Stimulated activated CD4-positive, alpha-beta T cell treated with anti-CD3 and anti-CD28 coated beads, Interleukin-4, amount 100 ng/mL, for 48 hours (primary cell): ENCODE data around the gene SEMA4B.
"Not testable (repeated sequence)": the region's sequence is repeated elsewhere in the genome, so short reads cannot be mapped to it uniquely, and the experiment has no call there.

Source experiments
- DNase-seq, 2 donors: peaks; one replicate each; pipeline ENCODE4 v3.0.0-alpha.2; 2020; ENCODE audit warnings: low read depth in 2 of 2

Gene SEMA4B, protein sequence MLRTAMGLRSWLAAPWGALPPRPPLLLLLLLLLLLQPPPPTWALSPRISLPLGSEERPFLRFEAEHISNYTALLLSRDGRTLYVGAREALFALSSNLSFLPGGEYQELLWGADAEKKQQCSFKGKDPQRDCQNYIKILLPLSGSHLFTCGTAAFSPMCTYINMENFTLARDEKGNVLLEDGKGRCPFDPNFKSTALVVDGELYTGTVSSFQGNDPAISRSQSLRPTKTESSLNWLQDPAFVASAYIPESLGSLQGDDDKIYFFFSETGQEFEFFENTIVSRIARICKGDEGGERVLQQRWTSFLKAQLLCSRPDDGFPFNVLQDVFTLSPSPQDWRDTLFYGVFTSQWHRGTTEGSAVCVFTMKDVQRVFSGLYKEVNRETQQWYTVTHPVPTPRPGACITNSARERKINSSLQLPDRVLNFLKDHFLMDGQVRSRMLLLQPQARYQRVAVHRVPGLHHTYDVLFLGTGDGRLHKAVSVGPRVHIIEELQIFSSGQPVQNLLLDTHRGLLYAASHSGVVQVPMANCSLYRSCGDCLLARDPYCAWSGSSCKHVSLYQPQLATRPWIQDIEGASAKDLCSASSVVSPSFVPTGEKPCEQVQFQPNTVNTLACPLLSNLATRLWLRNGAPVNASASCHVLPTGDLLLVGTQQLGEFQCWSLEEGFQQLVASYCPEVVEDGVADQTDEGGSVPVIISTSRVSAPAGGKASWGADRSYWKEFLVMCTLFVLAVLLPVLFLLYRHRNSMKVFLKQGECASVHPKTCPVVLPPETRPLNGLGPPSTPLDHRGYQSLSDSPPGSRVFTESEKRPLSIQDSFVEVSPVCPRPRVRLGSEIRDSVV

DNA sequence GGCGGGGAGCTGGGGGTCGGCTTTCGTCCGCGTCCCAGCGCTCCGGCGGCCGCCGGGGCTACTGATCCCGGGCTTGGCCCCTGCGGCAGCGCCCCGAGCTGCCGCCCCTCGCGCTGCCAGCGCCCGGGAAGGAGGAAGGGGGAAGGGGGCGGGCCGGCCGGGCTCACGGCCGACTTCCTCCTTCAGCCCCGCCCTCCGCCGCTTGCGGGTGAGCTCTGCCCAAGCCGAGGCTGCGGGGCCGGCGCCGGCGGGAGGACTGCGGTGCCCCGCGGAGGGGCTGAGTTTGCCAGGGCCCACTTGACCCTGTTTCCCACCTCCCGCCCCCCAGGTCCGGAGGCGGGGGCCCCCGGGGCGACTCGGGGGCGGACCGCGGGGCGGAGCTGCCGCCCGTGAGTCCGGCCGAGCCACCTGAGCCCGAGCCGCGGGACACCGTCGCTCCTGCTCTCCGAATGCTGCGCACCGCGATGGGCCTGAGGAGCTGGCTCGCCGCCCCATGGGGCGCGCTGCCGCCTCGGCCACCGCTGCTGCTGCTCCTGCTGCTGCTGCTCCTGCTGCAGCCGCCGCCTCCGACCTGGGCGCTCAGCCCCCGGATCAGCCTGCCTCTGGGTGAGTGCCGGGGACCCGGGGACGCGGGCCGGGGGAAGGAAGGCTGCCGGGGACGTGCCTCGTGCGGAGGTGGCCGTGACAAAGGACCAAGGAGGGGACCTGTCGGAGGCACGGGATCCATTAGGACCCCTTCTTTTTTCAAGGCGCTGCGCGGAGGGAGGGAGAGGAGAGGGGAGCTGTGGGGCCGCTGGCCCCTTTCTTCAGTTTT is at the start of gene SEMA4B:
TSS of gene SEMA4B (plus strand) at position 201 of the 814 bp plus-strand sequence. CDS start at position 450, 249 bp downstream.
- DNase-seq: peak; percentile 57 to 69

DNA sequence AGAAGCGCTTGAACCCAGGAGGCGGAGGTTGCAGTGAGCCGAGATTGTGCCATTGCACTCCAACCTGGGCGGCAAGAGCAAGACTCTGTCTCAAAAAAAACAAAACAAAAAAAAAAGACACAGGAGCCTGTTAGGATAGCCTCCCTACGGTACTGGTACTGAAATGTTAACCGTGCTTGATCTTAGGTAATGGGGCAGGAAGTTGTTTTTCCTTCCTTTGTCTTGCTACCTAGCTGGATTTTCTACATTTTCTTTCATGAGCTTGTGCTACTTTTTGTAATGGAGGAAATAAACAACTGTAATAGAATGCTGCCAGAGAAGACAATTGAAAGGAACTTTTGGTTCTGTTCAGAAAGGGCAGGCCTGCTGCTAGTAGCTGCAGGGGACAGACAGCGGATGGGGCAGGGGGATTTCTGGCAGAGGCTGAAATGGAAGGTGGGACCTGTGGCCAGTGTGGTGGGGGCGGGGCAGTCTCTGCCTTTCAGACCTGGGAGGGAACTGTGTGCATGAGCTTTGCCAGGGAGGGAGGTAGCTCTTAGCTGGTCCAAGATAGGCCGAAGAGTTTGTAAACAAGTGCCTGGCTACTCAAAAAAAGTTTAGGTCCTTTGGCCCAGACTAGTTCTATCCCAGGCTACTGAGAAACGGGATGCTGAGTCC is 49.0 kb upstream of the SEMA4B start:
- no peak for DNase-seq

DNA sequence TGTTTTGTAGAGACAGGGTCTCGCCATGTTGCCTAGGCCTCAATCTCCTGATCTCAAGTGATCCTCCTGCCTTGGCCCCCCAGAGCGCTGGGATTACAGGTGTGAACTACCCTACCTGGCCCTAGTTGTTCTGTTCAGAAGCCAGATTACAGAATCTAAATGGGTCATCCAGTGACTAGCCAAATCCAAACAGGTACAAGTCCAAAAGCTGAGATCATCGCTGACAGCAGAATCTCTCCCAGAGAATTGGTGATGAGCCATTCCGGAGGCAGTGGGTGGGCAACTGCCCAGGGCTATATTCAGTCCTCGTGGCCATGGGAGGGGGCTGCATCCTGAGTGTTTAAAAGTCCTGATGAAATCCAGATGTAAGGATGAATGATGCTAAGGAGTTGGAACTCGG is 47.5 kb upstream of the SEMA4B start:
- DNase-seq: no peak

DNA sequence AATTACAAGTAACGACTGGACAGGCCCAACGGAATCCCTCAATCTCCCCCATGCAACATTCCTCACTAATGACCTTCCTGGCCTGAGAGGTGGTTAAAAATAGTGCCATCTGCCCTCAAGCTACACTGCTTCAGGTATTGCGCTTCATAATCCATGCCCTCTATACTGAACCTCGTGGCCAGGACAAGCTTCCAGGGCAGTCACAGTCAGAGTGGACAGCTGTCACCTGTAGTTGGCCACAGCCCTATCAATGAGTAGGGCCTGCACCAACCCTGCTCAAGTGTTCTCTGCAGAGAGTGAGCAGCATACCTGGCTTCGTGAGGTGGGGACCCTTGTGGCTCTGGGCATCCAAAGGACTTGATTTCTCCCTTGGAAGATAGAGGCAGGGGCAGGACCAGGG is 46.9 kb upstream of the SEMA4B start:
- no peak for DNase-seq

DNA sequence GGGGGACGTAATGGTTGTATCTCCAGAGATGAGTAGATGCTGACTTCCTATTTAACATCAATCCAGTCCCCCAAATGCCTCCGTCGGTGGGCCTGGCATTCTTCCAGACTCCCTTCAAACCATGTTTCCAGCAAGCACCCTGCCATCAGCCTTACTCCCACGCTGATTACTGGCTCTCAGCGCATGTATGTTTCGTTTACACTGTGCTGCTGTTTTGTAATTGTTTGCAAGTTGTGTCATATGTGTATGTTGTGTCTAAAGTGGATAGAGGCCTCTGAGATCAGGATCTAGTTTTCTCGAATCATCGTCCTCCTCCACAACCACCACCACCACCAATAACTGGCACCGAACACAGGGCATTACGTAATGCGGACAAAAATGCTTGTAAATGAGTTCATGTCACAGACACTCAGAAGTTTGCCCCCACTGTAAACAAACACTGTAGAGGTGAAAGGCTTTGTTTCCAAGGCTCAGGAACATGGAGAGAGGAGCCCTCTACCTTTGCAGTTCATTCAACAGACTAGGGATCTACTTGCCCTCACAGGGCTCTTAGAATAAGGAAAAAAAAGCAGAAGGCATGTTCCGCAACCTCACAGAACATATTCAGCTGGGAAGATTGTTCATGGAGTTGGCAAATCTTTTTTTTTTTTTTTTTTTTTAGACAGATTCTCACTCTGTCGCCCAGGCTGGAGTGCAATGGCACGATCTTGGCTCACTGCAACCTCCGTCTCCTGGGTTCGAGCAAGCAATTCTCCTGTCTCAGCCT is 46.1 kb upstream of the SEMA4B start:
- DNase-seq: no peak

DNA sequence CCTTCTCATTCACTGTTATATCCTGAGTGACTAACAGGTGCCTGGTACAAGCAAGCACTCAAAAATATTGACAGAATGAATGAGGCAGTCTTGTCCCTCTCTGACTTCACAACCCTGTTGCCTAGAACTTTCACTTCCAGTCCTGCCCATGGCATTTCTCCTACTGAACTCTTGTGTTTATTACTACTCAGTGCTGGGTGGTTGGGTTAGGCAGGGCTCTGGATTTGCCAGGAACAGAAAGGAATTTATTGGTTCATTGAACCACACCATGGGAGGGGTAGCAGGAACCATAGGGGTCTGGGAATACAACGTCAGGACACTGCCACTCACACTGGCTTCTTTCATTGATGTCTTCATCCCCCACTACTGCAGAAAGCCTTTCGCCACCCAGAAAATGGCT is 41.9 kb upstream of the SEMA4B start:
- no peak for DNase-seq

DNA sequence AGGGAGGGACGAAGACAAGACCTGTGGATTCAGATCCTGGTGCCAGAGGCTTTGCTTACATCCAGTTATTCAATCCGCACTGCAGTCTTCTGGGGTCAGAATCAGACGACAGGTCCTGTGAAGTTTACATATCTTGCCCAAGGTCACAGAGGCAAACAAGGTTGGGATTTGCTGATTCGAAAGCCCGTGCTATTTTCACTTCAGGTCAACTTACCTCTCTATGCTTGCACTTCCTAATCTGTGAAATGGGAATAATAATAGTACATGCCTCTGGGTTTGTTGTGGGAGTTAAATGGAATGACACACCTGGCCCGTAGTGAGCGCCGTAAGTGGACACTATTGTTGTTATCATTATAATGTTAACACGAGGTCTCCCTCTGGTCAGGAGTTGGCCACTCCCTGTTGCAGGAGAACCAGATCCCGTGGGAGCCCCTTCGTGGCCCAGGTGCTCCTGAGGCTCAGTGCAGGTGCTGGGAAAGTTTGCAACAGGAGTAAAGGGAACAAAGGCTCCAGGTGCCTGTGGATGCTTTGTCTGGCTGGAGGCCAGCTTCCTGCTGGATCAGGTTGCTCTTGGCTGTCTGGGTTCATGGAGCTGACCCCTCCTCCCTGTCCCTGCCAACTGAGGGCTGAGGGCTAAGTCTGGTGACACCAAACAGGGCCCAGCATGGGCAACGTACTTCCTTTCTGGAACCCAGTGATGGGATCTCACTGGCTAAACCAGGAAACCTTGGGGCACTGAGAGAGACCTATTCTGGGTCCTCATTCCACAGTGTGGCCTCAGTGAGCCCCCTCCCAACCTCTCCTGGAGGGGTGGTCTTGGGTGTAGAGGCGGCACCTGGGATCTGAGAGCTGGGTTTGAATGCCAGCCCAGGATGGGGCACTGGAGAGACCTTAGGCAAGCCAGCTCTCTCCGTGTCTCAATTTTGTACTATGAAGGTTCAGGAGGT is 40.1 kb upstream of the SEMA4B start:
- DNase-seq: no peak

DNA sequence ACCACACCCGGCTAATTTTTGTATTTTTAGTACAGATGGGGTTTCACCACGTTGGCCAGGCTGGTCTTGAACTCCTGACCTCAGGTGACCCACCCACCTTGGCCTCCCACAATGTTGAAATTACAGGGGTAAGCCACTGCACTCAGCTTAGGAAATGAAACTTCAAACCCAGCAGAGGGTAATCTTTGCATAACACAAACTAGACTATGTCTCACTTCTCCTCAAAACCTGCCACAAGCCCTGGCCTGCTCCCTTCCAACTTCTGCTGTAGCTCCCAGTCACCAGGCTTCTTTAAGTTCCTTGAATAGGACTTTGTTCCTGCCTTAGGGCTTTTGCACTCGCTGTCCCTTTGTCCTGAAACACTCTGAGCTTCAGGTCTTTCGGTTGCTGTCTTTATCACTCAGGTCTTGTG is 39.2 kb upstream of the SEMA4B start:
- no peak for DNase-seq

DNA sequence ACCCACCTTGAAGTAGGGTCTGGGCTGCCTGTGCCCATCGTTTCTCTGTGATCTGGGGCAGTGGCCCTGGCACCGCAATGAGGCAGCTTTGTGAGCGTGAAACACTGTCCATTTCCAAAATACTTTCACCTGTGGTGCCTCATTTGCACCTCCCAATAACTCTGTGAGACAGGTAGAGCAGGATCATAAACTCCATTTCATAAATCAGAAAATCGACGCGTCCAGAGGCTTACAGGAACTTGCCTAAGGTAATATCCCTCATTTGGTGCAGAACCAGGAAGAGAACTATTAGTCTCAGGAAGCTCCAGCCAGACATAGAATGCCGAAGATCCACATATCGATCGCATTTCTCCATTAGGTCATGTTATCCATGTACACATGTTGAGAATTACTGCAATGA is 38.2 kb upstream of the SEMA4B start:
- no peak for DNase-seq

DNA sequence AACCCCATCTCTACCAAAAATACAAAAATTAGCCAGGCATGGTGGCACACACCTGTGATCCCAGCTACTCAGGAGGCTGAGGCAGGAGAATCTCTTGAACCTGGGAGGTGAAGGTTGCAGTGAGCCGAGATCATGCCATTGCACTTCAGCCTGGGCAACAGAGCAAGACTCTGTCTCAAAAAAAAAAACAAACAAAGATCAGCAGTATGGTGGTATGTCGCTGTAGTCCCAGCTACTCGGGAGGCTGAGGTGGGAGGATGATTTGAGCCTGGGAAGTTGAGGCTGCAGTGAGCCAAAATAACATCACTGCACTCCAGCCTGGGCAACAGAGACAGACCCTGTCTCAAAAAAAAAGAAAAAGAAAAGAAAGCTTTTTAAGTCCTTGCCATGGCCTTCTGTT is 36.9 kb upstream of the SEMA4B start:
- DNase-seq: not testable (repeated sequence)

DNA sequence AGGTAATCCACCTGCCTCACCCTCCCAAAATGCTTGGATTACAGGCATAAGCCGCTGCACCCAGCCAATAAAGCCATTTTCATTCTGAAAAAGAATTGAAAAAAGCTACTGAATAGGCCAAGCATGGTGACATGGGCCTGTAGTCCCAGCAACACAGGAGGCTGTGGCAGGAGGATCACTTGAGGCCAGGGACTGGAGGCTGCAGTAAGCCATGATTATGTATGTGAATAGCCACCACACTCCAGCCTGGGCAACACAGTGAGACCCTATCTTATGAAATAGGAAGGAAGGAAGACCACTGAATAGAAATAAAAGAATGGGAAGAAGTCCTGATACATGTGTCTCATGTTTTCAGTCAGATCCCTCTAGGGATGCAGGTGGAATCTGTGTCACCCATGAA is 36.0 kb upstream of the SEMA4B start:
- no peak for DNase-seq

DNA sequence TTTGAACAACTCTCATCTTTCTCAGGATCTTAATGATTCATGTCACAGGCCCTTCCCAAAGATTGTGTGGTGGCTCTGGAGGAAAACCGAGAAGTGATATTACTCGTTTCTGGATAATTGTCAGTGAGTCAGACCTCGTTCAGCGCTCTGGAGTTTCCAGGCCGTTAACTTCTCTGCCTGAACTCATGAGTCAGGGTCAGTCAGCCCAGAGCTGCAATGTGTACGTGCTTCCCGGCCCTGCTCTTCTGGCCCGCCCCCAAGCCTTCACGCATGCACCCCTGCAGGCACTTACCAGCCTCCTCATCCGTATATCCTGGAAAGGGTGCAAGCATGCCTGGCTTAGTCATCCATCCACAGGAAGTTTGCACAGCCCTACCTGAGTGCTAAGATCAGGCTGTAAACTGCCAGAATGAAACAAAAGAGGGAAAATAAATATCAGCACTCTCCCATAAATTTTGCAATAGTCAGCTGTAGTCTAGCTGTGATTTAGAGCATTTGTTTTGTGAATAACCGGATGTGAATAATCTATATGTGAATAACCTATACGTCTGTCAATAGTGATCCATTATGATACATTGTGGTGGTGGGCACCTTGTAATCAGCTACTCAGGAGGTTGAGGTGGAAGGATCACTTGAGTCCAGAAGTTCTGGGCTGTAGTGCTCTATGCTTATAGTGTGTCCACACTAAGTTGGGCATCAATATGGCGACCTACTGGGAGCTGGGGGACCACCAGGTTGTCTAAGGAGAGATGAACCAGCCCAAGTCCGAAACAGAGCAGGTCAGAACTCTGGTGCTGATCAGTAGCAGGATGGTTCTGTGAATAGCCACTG is 35.3 kb upstream of the SEMA4B start:
- DNase-seq: peak; percentile 40 to 60

DNA sequence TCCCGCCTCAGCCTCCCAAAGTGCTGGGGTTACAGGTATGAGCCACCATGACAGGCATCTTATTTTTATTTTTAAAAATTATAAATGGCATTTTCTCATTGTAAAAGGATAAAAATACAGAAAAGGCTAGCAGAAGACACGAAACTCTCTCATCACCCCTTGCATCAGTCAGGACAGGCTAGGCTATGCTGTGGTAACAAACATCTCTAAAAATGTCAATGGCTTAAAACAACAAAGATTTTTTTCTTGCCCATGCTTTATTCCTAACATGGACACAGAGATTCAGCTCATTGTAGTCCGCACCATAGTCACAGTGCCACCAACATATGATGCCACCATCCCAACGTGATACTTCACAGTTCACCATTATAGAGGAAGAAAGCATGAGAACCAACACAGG is 34.0 kb upstream of the SEMA4B start:
- DNase-seq: no peak

DNA sequence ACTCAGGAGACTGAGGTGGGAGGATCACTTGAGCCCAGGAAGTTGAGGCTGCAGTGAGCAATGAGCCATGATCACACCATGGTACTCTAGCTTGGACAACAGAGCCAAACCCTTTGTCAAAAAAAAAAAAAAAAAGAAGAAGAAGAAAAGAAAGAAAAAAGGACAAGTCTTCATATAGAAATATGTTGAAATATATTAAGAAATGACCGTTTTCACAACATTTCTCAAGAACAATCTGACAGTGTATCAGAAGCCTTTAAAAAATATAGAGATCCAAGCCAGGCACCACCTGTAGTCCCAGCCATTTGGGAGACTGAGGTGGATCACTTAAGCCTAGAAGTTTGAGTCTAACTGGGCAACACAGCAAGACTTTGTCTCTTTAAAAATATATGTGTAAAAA is 29.5 kb upstream of the SEMA4B start:
- DNase-seq: no peak

DNA sequence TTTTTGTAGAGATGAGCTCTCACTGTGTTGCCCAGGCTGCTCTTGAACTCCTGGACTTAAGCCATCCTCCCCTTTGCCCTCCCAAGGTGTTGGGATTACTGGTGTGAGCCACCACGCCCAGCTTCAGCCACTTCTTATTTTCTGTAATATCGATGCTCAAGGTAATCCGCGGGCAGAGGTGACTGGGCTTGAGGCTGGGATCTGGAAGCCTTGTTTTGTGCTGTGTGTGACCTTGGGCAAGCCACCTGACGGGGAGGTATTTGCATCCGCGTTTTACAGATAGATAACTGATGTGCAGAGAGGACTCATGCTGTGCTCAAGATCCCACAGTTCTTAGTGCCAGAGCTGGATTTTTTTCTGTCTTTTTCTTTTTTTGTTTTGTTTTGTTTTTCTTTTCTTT is 27.8 kb upstream of the SEMA4B start:
- no peak for DNase-seq

DNA sequence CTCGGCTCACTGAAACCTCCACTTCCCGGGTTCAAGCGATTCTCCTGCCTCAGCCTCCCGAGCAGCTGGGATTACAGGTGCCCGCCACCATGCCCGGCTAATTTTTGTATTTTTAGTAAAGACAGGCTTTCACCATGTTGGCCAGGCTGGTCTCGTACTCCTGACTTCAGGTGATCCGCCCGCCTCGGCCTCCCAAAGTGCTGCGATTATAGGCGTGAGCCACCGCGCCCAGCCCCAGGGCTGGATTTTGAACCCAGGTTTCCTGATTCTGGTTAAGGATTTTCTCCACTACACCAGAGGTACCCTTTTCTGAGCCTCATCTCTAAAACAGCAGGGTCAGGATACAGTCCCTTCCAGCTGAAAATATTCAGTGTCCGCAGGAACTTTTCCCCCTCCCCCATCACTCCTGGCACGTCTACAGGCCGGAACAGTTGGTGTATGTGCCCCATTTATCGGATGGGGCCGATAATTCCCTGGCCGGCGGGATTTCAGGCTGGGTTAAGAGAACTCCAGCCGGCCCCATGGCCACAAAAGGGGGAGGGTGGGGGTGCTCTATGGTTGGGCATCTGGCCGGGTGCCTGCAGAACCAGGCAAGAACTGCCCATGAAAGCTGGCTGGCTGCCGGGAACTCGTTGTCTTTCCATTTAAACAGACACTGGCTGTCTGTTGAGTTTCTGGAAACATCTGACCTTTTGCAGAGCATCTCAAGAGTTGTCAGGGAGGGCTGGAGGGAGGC is 26.8 kb upstream of the SEMA4B start:
- no peak for DNase-seq

DNA sequence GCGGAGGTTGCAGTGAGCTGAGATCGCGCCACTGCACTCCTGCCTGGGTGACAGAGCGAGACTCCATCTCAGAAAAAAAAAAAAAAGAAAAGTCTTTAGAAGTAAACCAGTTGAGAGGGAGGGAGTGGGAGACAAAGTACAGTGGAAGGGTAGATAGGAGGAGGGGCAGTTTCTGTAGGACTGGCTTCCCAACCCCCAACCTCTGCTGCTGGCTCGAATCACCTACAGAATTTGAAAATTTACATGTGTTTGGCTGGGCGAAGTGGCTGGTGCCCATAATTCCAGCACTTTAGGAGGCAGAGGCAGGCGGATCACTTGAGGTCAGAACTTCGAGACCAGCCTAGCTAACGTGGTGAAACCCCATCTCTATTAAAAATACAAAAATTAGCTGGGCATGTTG is 24.1 kb upstream of the SEMA4B start:
- no peak for DNase-seq
